AG09309 (cell line): Measurements from ENCODE around the gene CYFIP1.

ENCODE experiments used
- DNase-seq: peaks from one replicate; pipeline ENCODE4 v3.0.0-alpha.2; 2010; ENCODE audit warnings: low read depth
- H3K4me3 ChIP-seq: 2 replicates; pipeline ENCODE4 v1.5.1; 2011; ENCODE audit warnings: mild to moderate bottlenecking, low read depth, low read length, moderate library complexity; ENCODE audit not compliant: control insufficient read depth
- TF ChIP-seq, protein P1 (sequence below): IDR thresholded peaks from 2 replicates; pipeline ENCODE4 v1.5.1; 2011; ENCODE audit warnings: mild to moderate bottlenecking, low read depth, low read length, inconsistent platforms; ENCODE audit not compliant: insufficient read depth, control insufficient read depth; ENCODE audit errors: missing control alignments

The CYFIP1 gene

DNA sequence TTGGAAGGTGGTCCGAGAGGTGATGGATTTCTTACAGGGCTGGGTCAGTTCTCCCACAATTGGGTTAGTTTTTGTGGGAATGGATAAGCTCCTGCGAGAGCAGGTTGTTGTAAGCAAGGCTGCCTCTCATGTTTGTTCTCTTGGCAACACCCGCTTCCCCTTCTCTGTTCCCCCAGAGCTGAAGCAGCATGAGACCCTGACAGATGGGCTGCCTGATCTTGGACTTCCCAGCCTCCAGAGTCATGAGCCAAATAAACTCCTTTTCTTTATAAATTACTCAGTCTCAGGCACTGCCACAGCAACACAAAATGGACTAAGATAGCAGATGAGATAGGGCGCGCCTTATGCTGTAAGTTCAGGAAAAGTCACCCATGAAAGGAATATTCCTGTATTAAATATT, 103.1 kb downstream of the CYFIP1 start:
- TF ChIP-seq, protein P1, sequence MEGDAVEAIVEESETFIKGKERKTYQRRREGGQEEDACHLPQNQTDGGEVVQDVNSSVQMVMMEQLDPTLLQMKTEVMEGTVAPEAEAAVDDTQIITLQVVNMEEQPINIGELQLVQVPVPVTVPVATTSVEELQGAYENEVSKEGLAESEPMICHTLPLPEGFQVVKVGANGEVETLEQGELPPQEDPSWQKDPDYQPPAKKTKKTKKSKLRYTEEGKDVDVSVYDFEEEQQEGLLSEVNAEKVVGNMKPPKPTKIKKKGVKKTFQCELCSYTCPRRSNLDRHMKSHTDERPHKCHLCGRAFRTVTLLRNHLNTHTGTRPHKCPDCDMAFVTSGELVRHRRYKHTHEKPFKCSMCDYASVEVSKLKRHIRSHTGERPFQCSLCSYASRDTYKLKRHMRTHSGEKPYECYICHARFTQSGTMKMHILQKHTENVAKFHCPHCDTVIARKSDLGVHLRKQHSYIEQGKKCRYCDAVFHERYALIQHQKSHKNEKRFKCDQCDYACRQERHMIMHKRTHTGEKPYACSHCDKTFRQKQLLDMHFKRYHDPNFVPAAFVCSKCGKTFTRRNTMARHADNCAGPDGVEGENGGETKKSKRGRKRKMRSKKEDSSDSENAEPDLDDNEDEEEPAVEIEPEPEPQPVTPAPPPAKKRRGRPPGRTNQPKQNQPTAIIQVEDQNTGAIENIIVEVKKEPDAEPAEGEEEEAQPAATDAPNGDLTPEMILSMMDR, result no peak
- no peak overlapping the region for H3K4me3 ChIP-seq
- no peak for DNase-seq

DNA sequence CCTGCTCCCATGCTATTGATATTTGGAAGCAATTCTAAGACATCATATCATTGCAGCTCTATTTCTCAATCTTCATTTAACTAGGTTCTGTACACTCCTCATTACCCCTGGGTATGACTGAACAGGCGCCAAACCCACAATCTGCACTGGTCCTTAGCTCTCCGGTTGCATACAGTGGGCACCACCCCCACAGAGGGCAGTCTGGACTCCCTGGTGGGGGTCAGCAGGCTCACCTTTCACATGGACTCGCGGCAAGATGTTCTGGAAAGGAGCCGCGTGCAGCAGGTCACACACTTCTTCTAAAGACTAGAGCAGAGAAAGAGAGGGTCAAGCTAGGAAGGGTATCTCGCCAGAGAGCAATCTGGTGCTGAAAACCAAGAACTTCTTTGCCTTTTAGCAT, 105.2 kb downstream of the CYFIP1 start:
- DNase-seq, result no peak
- TF ChIP-seq, protein P1, result no peak

DNA sequence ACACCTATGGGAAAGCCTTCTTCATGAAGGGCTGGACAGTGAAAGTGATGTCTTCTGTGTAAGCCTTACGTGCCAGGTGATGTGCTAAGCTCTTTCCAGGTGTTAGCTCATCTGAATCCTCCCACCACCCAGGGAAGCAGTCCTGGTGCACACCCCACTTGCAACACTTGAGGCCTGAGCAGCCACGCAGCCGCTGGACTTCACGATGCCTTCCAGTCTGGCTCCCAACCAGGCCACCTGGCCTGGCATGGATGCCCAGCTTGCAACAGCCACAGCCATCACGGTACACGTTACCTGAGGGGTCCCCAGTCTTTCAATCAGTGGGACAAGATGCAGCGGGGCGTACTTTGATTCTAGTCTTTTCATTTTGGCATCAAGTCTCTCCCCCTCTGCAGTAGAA, 105.9 kb downstream of the CYFIP1 start:
- TF ChIP-seq, protein P1, result no peak
- DNase-seq, result no peak
- no peak overlapping the region for H3K4me3 ChIP-seq

More for the DNA sequence above, 105.2 kb downstream of the CYFIP1 start:
- no peak overlapping the region for H3K4me3 ChIP-seq

DNA sequence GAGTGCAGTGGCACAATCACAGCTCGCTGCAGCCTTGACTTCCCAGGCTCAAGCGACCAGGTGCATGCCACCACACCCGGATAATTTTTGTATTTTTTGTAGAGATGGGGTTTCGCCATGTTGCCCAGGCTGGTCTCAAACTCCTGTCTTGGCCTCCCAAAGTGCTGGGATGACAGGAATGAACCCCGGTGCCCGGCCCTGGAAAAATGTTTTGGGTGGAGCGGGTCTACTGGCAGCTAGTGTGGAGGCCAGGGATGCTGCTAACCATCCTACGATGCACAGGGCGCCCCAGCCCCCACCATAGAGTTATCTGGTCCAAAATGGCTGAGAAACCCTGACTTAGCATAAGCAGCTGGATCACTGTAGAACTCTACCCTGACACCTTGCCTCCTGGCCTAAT, 106.3 kb downstream of the CYFIP1 start:
- DNase-seq, result no peak
- no peak overlapping the region for H3K4me3 ChIP-seq
- TF ChIP-seq, protein P1, result no peak

DNA sequence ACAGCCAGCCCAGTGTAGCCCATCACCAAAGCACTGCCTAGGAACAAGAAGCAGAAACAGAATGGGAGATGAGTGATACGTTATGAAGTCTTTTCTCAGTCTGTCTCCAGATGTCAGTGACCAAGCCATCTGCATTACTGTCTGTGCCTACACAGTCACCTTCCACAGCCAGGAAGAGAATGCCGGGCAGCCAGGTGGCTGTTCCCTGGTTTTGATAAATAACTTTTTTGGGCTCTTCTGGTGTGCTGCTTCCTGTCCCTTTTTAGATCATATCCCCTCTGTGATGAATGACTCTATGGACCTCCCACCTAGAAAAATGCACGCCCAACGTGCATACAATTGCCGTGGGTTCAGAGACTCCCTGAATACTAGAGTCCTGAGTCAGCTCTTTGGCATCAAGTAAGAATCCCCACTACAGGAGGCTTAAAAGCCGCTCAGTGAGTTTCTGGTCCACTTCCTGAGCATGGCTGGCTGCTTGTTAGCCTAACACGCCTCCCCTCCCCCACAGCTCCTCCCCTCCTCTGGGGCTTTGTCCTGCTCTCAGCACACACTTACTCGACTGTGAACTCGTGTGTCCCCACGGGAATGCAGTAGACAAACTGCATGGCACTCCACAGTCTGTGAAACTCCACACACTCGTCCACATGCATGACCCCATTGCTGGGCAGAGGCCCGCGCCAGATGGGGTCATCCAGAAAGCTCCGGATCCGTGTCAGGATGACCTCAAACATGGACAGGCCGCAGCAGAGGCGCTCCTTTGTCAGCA, 107.0 kb downstream of the CYFIP1 start:
- TF ChIP-seq, protein P1, result no peak
- no peak for DNase-seq
- H3K4me3 ChIP-seq, result no peak overlapping the region

DNA sequence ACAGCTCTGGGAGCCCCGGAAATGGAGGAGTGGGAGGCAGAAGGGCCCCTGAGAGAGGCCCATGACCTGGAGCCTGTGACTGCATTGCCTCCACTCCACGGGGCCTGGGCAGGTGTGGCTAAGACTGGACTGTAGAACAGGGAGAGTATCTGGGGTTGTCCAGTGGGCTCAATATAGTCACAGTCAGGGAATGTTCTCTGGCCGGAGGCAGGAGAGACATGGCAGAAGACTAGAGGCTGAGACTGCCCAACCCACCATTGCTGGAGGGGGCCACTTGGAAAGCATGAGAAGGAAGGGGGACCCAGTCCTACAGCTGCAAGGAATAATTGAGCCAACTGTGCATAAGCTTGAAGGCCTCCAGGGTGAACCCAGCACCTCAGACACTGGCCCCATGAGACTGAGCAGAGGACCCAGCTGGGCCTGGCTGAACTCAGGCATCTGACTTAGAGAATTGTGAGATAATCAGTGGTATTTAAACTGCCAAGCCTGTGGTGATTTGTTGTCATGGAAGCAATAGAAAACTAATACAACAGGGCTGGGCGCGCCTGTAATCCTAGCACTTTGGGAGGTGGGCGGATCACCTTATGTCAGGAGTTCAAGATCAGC, 108.6 kb downstream of the CYFIP1 start:
- H3K4me3 ChIP-seq, result no peak overlapping the region
- TF ChIP-seq, protein P1, result no peak
- no peak for DNase-seq
